D721Med (cell line): Measurements from ENCODE around the gene MEF2B.
"Not testable (repeated sequence)": the region's sequence is repeated elsewhere in the genome, so short reads cannot be mapped to it uniquely, and the experiment has no call there.

ENCODE experiments used
- DNase-seq: peaks from one replicate; pipeline ENCODE4 v3.0.0; 2011; ENCODE audit warnings: low spot score; ENCODE audit not compliant: insufficient read length
- FAIRE-seq: peaks from 2 replicates; lab custom pipeline; 2011; peaks lifted over from hg19 to GRCh38; lab: Jason Lieb, UNC
- TF ChIP-seq, protein P1 (sequence below): IDR thresholded peaks from 2 replicates; pipeline ENCODE4 v1.5.1; 2012; ENCODE audit warnings: mild to moderate bottlenecking, control low read depth; ENCODE audit not compliant: insufficient read depth; ENCODE audit errors: missing control alignments

The MEF2B gene

GRCh38 chr19:19154768-19155494, 15.1 kb downstream of the MEF2B start:
- FAIRE-seq = no peak
- DNase-seq = no peak
- TF ChIP-seq, protein P1, sequence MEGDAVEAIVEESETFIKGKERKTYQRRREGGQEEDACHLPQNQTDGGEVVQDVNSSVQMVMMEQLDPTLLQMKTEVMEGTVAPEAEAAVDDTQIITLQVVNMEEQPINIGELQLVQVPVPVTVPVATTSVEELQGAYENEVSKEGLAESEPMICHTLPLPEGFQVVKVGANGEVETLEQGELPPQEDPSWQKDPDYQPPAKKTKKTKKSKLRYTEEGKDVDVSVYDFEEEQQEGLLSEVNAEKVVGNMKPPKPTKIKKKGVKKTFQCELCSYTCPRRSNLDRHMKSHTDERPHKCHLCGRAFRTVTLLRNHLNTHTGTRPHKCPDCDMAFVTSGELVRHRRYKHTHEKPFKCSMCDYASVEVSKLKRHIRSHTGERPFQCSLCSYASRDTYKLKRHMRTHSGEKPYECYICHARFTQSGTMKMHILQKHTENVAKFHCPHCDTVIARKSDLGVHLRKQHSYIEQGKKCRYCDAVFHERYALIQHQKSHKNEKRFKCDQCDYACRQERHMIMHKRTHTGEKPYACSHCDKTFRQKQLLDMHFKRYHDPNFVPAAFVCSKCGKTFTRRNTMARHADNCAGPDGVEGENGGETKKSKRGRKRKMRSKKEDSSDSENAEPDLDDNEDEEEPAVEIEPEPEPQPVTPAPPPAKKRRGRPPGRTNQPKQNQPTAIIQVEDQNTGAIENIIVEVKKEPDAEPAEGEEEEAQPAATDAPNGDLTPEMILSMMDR = no peak

DNA sequence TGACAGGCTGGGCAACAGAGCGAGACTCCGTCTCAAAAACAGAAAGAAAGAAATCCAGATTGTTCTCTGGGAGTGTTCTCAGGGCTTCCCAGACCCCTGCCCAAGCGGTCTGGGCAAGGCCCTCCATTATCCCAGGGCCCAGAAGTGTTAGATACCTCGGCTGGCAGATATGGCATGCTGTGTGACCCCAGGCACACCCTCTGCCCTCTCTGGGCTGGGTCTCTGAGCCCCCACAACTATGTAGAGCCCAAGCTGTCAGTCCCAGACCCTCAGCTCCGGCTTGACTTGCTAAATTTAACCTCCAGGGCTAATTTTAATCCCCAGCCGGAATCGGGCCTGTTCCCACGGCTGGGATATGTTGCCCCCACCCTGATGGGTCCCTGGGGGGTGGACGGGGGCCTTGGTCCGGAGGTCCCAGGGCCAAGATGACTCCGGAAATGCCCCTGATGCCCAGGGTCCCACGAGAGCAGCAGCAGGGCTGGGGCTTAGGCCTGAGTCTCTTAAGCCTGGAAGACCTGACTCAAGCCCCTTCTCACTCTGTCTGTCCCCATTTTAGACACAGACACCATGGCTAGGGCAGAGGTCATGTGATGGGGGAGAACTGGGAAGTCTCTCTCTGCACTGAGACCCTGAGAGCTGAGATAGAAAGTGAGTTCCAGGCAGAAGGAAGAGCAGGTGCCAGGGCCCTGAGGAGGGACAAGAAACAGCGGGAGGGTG, 17.2 kb downstream of the MEF2B start:
- TF ChIP-seq, protein P1 = no peak
- DNase-seq = no peak
- FAIRE-seq = no peak

- TF ChIP-seq, protein P1 = no peak
- DNase-seq (no peak), FAIRE-seq (no peak)
Observed at GRCh38 chr19:19151418-19151817, 18.6 kb downstream of the MEF2B start.

GRCh38 chr19:19149435-19149834, 20.6 kb downstream of the MEF2B start:
- DNase-seq (no peak), FAIRE-seq (no peak)
- TF ChIP-seq, protein P1 = no peak

DNA sequence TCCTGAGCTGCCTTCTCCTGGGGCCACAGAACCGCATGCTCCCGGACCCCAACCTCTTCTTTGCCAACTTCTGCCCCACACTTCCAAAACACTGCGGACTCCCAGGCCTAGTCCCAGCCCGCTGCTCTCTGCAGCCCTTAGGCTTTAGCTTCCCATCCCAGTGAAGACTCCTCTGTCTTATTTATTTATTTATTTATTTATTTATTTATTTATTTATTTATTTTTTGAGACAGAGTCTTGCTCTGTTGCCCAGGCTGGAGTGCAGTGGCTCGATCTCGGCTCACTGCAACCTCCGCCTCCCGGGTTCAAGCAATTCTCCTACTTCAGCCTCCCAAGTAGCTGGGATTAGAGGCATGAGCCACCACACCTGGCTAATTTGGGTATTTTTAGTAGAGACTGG, 21.6 kb downstream of the MEF2B start:
- DNase-seq, FAIRE-seq: not testable (repeated sequence)

GRCh38 chr19:19147344-19147743, 22.7 kb downstream of the MEF2B start:
- TF ChIP-seq, protein P1 = no peak
- FAIRE-seq = no peak
- DNase-seq = no peak

DNA sequence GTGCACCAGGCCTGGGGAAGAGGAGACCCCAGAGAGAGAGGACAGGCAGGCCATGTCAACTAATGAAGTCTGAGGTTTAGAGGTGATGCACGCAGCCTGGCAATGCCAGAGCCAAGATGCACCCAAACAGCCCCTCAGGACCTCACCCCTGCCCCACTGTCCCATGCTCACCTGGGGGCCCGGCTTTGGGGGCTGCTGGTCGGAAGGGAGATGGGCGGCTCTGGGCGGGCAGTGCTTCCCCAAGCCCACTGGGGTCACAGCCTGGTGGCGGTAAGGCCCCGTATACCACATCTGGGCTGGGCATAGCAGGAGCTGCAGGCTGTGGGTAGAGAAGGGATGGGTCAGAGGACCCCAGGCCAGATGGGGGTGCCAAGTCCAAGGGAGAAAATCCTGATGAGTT, 23.2 kb downstream of the MEF2B start:
- FAIRE-seq (no peak), DNase-seq (no peak)
- TF ChIP-seq, protein P1 = no peak
